Cortex of kidney (tissue), 1 donor: ENCODE results near the gene RAC2.

Experiments
- DNase-seq: peaks from one replicate; lab custom pipeline; 2025; lab: John Stamatoyannopoulos, UW

RAC2 gene

GRCh38 chr22:37175414-37176281 lies 68.4 kb downstream of the RAC2 start:
- no peak for DNase-seq
